ENCODE results near the gene GRID2. TPM values are rescaled to one million over a fixed set of nuclear protein-coding genes. Genes with fewer than 3 reads are reported as not detected.

The GRID2 gene
- total and polyA plus RNA-seq, 9 of the 15 experiments (the other 6 are each of a cell fraction or from before 2014, with no cell fraction given) = 0.04 TPM; not detected in 7

DNA sequence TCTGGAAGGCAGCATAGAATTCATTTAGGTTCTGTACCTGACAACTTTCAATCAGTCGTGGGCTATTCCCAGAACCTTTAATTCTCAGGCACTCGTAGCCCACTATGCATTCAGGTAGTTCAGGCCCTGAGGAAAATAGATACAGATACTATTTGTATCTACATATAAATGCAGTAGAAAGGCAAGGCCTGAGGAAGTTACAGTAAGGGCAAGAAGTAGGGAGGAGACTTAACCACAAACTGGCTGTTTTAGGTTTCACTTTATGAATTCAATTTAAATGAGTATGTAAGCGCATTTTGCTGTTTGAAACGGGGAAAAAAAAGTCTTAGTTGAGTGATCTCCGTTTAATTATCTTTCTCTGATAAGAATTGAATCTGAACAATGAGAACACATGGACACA lies 995.4 kb downstream of the GRID2 start:
- ATAC-seq = no peak
- no peak for FAIRE-seq
- no peaks in the 10 kb centered on the region for H3K4me1 ChIP-seq (replicated peaks in 1 of 2; ENCODE audit: control insufficient read depth in 2 of 2, insufficient read depth in 2 of 2, low read length in 2 of 2)
- no peak for DNase-seq (ENCODE audit: extremely low read depth in 1 of 4, low spot score in 3 of 4)
- H3K4me3 ChIP-seq = no peak overlapping the region
- no peak overlapping the region for H3K27ac ChIP-seq (ENCODE audit: extremely low read depth, low read depth, low read length)
- H3K9ac ChIP-seq (ENCODE audit: insufficient read depth in 1 of 2, low read depth in 2 of 2, low read length in 2 of 2) = no peak overlapping the region
- no peaks in the 10 kb centered on the region for H3K79me2 ChIP-seq (ENCODE audit: control insufficient read depth, insufficient read depth, low read length)
- CTCF ChIA-PET (ENCODE audit: low intra/inter-chr PET ratio) = interaction anchor here (0.6 kb wide), 1 partner anchor 515 kb away, joined by 3 read pairs; no protein-coding TSS in a partner anchor
- no peaks in the 10 kb centered on the region for H3K36me3 ChIP-seq (ENCODE audit: control insufficient read depth, insufficient read depth, low read length)
- no peak overlapping the region for H3K4me2 ChIP-seq (ENCODE audit: insufficient read depth, low read length)
- 0% methylated on average over 5 of the region's 5 CpGs for WGBS (ENCODE audit: insufficient coverage, low coverage, missing lambda C conversion rate)
- intact Hi-C loops (cut with micrococcal nuclease) = no loop called here
- in situ Hi-C loops (cut with MboI) = no loop called here
- no peaks in the 10 kb centered on the region for H3K9me1 ChIP-seq (ENCODE audit: control insufficient read depth, insufficient read depth, low read length)
- BruUV-seq (replicated peaks) = no TSS peak
- no peaks in the 10 kb centered on the region for H4K20me1 ChIP-seq (replicated peaks; ENCODE audit: control insufficient read depth, insufficient read depth, low read length)
- POLR2A ChIA-PET = no interaction called here
- no peaks in the 10 kb centered on the region for H3K27me3 ChIP-seq (ENCODE audit: control insufficient read depth in 2 of 2, insufficient read depth in 2 of 2, low read length in 2 of 2)
- H2AFZ ChIP-seq (ENCODE audit: low read depth, low read length) = no peak overlapping the region
- H3K9me3 ChIP-seq (replicated peaks; ENCODE audit: control insufficient read depth, insufficient read depth, low read depth, low read length) = no peaks in the 10 kb centered on the region
- TF ChIP-seq ILK (tag; IDR thresholded peaks at IDR 0.05; ENCODE audit: borderline replicate concordance, low read depth) (no peak), HCFC1 (IDR thresholded peaks at IDR 0.05; ENCODE audit: low read depth, low read length) (no peak), TARDBP (IDR thresholded peaks at IDR 0.05) (no peak), MTA1 (IDR thresholded peaks at IDR 0.05; ENCODE audit: borderline replicate concordance) (no peak), SAFB (IDR thresholded peaks at IDR 0.05; ENCODE audit: borderline replicate concordance, low read depth, low read length) (no peak), ZNF134 (CRISPR knock-in tag; conservative IDR thresholded peaks at IDR 0.05) (no peak), KDM2B (CRISPR knock-in tag; IDR thresholded peaks at IDR 0.05) (no peak), ETV6 (IDR thresholded peaks at IDR 0.05; ENCODE audit: borderline replicate concordance in 1 of 2, low read depth in 2 of 2, low read length in 1 of 2) (no peak), ETV6 (CRISPR knock-in tag; IDR thresholded peaks at IDR 0.05; ENCODE audit: borderline replicate concordance) (no peak), RBM15 (IDR thresholded peaks at IDR 0.05; ENCODE audit: insufficient read depth, low read length) (no peak), FOXM1 (IDR thresholded peaks at IDR 0.05; ENCODE audit: low read depth) (no peak), FOXM1 (CRISPR knock-in tag; IDR thresholded peaks at IDR 0.05; ENCODE audit: low read depth) (no peak)
- TF ChIP-seq, protein P1, sequence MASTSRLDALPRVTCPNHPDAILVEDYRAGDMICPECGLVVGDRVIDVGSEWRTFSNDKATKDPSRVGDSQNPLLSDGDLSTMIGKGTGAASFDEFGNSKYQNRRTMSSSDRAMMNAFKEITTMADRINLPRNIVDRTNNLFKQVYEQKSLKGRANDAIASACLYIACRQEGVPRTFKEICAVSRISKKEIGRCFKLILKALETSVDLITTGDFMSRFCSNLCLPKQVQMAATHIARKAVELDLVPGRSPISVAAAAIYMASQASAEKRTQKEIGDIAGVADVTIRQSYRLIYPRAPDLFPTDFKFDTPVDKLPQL (IDR thresholded peaks at IDR 0.05; ENCODE audit: extremely low read depth, insufficient read length) = no peak
